DLD1 (cell line): ENCODE data around the gene GP1BA.
"Not testable (repeated sequence)": the region's sequence is repeated elsewhere in the genome, so short reads cannot be mapped to it uniquely, and the experiment has no call there.

Source experiments
- in situ Hi-C: cut with HindIII; loops from 2 replicates; pipeline ENCODE4 v1.10.0; 2017; ENCODE audit warnings: low sequenced_read_pairs

Gene GP1BA

DNA sequence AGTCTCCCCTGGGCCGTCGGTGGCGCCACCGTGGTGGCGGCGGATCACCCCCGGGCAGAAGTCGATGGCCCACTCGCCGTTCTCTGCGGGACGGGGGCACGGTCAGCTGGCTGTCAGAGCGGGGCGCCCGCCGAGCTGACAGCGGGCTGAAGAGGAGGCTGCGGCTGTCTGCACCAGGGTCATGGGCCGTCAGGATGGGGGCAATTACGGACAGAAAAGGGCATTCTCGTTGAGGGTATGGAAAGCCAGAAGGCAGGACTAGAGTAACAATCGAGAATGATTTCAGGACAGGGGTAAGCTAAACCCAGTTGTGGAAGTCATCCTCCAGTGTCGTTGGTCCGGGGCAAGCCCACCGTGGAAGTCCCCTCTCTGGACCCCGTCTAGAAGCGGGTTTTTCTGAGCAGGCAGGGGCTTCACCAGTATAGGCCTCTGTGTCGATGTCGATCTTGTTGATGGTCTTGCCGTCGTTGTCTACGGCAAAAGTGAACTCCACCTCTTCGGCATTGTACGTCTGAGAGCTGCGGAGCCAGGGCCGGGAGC lies 30.9 kb upstream of the GP1BA start:
- in situ Hi-C loops, result no loop called here

DNA sequence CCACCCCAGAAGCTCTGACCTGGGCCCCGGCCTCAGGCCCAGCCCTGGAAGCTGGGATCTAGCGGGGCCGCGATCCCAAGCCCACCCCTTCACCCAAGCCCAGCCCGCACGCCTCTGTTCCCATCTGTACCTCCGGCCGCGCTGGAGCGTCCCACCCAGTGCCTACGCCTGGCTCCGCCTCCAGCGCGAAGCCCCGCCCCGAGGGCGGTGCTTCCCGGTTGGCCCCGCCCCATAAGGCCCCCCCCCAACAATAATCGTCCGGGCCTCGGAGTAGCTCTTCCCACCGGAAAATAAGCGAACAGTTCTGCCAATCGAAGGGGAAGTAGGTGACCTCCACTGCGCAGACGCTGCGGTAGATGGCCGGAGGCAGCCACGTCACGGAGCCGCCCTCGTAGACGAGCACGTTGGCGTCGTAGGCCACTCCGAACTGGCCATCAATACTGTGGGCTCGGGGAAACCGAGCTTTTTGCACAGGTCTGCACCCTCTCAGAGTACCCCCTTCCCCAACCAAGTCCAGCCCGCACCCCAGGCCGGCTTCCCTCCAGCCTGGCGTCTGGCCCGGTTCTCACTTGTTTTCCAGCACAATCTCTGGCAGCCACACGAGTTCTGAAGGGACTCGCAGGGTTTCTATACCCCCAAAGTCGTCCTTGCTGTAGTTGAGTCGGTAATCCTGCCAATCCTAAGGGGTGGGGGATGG lies 30.3 kb upstream of the GP1BA start:
- in situ Hi-C loops, result no loop called here

DNA sequence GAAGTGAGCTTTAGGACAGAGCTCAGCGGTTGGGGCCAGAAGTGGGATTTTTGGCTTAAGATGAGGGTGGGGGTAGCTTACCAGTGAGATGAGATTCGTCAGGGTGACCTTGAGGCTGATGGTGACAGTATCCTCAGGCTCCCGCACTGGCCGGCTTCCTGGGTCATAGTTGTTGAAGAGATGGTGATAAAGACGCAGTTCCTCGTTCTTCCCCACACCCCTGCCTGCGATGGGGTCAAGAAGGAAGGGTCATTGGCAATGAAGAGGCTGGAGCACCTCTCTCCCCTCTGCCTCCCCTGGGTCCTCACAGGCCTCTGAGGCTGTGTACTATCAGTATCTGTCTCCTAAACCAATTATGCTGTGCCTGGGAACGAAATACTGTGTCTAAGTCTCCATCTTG lies 29.5 kb upstream of the GP1BA start:
- in situ Hi-C loops, result no loop called here

DNA sequence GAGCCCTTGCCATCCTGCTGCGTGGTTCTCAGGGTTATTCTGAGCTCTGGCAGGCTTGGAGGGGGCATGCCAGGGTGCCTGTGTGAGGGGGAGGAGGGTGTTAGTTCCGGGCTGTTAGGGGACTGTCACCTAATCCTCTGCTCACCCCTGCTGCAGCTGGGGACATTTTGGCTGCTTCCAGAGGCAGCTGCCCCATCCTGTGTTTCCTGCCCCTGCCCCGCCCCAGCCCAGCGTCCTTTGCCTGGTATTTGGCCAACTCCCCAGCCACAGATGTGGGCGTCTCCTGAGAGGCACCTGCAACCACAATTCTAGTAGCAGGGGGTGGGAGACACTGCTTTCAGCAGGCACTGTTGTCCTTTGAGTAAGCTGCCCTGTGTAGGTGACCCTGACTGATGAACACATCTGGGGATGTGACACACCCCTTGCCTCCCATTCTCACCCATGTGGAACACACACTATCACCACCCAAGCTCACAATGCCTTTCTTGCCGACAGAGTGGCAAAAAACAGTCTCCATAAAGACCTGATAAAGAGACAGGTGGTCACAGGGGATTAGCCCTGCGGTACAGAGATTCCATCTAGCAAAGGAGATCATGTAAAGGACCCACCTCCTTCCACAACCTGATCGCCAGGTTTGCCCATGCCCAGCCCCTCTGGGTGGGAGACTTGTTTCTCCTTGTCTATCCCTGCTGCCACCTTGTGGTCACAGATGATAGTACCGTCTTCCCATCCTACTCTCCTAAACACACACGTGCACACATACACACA lies 28.8 kb upstream of the GP1BA start, which contains the start of gene CHRNE:
Gene CHRNE (minus strand): TSS at position 48 of the 768 bp plus-strand sequence. CDS start 35 bp downstream, at position 13.
- in situ Hi-C loops, result no loop called here

DNA sequence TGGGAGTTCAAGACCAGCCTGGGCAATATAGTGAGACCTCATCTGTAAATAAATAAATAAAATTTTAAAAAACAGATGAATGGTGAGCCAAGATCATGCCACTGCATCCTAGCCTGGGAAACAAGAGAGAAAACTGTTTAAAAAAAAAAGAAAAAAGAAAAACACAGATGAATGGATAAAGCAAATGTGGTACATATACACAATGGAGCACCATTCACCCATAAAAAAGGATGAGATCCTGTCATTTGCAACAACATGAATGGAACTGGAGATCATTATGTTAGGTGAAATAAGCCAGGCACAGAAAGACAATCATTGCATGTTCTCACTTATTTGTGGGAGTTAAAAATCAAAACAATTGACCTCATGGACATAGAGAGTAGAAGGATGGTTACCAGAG lies 25.4 kb upstream of the GP1BA start:
- in situ Hi-C loops, result not testable (repeated sequence)

DNA sequence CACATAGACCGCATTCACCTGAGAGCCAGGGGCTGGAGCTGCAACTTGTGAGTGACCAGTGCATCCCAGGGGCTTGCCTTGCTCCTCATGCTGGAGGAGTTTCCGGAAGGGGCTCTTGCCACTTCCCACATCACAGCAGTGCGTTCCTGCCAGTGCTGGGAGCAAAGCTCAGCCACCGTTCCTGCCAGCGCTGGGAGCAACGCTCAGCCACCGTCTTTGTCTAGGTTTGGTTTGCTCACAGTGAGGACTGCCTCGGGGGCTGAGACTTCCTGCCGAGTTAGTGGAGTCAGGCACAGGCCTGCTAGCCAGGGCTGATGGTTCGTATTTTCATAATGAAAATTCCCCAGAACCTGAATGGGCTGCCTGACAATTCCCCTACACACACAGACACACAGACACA lies 23.8 kb upstream of the GP1BA start:
- in situ Hi-C loops, result no loop called here

DNA sequence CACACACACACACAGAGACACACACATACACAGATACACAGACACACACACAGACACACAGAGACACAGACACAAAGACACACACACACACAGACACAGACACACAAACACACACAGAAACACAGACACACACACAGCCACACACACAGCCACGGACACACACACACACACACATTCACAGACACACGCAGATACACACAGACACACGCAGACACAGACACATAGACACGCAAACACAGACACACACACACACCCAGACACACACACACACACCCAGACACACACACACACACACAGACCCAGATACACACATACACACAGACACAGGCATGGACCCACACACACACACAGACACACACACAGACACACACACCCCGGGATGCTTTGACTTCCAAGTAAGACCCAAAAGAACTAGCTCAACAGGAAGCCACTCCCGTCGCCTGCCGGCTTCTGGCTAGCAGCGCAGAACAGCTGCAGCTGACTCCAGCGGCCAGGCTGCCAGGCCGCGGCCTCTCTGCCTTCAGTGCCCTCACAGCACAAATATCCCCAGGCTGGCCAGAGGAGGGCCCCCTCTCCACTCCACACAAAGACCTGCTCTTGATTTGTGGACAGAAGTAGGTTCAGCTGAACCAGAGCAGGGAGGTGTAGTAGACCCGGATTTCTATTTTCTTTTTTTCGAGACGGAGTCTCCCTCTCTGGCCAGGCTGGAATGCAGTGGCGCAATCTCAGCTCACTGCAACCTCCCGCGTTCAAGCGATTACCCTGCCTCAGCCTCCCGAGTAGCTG lies 23.2 kb upstream of the GP1BA start:
- in situ Hi-C loops, result no loop called here

DNA sequence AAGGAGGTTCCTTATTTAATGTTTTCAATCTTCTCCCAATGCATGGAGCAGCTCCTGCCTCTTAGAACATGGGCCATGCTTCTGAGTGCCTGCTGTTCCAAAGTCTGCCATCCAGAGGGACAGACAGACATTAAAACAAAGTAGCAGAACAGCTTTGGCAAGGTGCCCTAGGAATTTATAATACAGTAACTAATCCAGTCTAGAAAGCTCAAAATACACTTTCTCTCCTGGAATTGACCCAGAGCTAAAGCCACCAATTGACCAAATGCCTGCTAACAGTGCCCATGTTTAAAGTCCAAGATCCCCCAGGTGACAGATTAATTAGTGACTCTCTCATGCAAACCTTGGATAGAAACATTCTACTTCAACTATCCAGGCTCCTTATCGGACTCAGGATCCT lies 18.1 kb upstream of the GP1BA start:
- in situ Hi-C loops, result no loop called here

DNA sequence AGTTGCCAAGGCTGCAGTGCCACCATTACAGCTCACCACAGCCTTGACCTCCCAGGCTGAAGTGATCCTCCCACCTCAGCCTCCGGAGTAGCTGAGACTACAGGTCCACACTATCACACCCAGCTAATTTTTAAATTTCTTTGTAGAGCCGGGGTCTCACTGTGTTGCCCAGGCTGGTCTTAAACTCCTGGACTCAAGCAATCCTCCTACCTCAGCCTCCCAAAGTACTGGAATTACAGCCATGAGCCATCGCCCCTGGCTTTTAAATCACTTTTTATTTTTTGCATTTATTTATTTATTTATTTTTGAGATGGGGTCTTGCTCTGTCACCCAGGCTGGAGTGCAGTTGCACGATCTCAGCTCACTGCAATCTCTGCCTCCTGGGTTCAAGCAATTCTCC lies 17.5 kb upstream of the GP1BA start:
- in situ Hi-C loops, result not testable (repeated sequence)

DNA sequence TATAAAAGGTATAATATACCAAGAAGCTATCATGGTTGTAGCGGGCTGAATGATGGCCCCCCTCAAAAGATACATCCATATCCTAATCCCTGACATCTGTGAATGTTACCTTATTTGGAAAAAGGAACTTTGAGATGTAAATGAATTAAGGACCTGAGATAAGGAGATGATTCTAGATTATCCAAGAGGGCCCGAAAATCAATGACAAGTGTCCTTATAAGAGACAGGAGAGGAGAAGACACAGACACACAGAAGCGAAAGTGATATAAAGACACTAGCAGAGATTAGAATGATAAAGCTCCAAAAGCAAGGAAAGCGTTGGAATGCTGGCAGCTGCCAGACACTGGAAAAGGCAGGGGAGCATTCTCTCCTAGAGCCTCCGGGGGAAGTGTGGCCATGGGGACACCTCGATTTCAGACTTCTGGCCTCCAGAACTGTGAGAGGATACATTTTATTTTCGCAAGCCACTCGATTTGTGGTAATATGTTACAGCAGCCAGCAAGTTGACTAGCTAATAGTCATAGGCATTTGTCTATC lies 12.5 kb upstream of the GP1BA start:
- in situ Hi-C loops, result no loop called here

DNA sequence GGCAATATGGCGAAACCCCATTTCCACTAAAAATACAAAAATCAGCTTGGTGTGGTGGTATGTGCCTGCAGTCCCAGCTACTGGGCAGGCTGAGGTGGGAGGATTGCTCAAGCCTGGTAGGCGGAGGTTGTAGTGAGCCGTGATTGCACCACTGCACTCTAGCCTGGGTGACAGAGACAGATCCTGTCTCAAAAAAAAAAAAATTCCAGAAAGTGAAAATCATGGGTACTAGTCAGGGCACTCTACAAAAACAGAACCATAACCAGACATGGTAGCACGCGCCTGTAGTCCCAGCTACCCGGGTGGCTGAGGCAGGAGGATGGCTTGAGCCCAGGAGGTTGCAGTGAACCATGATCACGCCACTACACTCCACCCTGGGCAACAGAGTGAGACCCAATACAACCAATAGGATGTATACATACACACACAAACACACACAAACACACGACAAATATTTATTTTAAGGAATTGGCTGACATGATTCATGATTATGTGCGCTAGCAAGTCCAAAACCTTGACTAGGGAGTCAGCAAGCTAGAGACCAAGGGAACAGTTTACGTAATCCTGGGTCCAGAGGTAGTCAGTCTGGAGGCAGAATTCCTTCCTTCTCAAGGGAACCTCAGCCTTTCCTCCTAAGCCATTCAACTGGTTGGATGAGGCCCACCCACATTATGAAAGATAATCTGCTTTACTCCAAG lies 11.6 kb upstream of the GP1BA start:
- in situ Hi-C loops, result no loop called here

DNA sequence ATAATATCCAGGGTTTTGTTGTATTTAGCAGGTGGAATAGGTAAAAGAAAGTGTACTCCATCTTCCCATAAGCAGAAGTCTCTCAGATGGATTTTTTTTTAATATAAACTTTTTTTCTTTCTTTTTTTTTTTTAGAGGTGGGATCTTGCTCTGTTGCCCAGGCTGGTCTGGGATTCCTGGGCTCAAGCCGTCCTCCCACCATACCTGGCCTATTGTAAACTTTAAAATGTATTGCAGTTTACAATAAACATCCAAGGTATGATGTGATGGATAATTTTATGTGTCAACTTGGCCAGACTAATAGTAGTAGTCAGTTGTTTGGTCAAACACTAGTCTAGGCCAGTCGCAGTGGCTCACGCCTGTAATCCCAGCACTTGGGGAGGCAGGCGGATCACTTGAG lies 10.8 kb upstream of the GP1BA start:
- in situ Hi-C loops, result no loop called here

DNA sequence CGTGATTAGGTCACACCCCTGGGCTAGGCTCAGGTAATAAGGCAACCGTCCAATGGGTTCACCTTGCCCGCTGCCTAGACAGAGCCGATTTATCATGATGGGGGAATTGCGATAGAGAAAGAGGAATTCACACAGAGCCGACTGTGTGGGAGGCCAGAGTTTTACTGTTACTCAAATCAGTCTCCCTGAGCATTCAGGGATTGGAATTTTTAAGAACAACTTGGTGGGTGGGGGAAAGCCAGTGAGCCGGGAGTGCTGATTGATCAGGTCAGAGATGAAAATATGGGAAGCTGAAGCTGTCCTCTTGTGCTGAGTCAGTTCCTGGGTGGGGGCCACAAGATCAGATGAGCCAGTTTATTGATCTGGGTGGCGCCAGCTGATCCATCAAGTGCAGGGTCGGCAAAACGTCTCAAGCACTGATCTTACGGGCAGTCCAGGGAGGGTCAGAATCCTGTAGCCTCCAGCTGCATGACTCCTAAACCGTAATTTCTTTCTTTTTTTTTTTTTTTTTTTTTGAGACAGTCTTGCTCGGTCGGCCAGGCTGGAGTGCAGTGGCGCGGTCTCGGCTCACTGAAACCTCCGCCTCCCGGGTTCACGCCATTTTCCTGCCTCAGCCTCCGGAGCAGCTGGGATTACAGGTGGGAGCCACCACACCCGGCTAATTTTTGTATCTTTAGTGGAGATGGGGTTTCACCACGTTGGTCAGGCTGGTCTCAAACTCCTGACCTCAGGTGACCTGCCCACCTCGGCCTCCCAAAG lies 5.3 kb upstream of the GP1BA start:
- in situ Hi-C loops, result not testable (repeated sequence)

DNA sequence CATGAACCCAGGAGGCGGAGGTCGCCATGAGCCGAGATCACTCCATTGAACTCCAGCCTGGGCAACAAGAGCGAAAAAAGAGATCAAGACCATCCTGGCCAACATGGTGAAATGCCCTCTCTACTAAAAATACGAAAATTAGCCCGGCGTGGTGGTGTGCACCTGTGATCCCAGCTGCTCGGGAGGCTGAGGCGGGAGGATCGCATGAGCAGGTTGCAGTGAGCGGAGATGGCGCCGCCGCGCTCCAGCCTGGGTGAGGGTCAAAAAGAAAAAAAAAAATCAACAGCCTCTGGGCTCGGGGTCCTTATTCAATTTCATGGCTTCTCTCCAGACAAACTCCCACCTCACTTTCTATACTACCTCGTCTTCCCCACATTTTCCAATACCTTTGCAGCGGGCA lies 3.2 kb upstream of the GP1BA start:
- in situ Hi-C loops, result no loop called here

DNA sequence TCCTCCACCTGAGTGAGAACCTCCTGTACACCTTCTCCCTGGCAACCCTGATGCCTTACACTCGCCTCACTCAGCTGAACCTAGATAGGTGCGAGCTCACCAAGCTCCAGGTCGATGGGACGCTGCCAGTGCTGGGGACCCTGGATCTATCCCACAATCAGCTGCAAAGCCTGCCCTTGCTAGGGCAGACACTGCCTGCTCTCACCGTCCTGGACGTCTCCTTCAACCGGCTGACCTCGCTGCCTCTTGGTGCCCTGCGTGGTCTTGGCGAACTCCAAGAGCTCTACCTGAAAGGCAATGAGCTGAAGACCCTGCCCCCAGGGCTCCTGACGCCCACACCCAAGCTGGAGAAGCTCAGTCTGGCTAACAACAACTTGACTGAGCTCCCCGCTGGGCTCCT lies 679 bp downstream of the GP1BA start:
- in situ Hi-C loops, result no loop called here

DNA sequence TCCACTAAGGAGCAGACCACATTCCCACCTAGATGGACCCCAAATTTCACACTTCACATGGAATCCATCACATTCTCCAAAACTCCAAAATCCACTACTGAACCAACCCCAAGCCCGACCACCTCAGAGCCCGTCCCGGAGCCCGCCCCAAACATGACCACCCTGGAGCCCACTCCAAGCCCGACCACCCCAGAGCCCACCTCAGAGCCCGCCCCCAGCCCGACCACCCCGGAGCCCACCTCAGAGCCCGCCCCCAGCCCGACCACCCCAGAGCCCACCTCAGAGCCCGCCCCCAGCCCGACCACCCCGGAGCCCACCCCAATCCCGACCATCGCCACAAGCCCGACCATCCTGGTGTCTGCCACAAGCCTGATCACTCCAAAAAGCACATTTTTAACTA lies 1.6 kb downstream of the GP1BA start:
- in situ Hi-C loops, result no loop called here

DNA sequence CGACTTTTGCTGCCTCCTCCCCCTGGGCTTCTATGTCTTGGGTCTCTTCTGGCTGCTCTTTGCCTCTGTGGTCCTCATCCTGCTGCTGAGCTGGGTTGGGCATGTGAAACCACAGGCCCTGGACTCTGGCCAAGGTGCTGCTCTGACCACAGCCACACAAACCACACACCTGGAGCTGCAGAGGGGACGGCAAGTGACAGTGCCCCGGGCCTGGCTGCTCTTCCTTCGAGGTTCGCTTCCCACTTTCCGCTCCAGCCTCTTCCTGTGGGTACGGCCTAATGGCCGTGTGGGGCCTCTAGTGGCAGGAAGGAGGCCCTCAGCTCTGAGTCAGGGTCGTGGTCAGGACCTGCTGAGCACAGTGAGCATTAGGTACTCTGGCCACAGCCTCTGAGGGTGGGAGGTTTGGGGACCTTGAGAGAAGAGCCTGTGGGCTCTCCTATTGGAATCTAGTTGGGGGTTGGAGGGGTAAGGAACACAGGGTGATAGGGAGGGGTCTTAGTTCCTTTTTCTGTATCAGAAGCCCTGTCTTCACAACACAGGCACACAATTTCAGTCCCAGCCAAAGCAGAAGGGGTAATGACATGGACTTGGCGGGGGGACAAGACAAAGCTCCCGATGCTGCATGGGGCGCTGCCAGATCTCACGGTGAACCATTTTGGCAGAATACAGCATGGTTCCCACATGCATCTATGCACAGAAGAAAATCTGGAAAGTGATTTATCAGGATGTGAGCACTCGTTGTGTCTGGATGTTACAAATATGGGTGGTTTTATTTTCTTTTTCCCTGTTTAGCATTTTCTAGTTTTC lies 2.3 kb downstream of the GP1BA start:
- in situ Hi-C loops, result no loop called here

DNA sequence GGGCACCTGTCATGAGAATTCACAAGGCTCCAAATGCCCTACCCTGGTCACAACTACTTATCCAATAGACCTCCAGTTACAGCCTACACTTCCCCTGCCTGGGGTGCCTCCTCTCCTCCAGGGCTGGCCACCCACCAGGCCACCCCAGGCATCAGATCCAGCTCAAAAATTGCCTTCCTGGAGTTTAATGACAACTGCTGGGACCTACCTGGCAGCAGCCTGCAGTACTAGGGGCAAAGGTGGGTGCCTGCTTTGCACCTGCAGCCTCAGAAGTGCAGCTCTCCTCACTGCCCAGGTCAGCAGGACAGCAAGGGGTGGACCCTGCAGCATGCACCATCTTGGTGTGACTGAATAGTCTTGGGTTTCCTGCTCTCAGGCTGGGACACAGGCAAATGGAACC lies 3.6 kb downstream of the GP1BA start:
- in situ Hi-C loops, result no loop called here

DNA sequence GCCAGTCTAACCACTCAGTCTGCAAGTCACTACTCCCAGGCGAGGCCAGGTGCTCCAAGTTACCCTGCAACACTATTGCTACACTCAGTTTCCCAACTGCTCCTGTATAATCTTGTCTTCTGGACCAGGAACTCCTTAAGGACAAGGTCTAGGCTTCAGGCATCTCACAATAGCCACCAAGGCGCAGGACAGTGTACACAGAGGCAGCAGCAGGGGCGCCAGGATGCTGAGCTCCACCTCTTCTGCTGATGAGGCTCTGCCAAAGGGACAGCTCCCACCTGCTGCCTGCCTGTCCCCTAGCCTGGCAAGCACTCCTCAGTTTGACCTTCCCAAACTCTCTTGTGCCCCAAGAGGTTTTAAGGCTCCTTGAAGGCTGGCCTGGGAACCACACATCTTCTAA lies 4.4 kb downstream of the GP1BA start:
- in situ Hi-C loops, result no loop called here
